ENCODE results near the gene METTL16. TPM values are rescaled to one million over a fixed set of nuclear protein-coding genes. Genes with fewer than 3 reads are reported as not detected.
"Not testable (repeated sequence)": the region's sequence is repeated elsewhere in the genome, so short reads cannot be mapped to it uniquely, and the experiment has no call there.

Gene METTL16
- total and polyA plus RNA-seq, 9 of the 15 experiments (the other 6 are each of a cell fraction or from before 2014, with no cell fraction given) = 12.1 to 30.5 (median 19.8) TPM

DNA sequence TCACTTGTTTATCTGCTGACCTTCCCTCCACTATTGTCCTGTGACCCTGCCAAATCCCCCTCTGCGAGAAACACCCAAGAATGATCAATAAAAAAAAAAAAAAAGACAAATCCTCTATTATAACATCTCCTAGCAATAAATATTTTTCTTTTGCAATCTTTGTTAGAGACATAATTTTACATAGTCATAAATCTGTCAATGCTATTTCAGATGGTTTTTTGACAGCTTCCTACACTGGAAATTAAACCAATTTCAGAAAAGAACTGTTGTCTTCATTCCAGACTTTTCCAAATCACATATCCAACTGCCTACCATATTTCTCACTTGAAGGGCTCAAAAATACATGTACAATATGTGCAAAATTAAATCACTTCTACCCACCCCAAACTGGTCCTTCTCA lies 3.7 kb downstream of the METTL16 start (continued):
- TF ChIP-seq TARDBP (IDR thresholded peaks at IDR 0.05) = no peak

DNA sequence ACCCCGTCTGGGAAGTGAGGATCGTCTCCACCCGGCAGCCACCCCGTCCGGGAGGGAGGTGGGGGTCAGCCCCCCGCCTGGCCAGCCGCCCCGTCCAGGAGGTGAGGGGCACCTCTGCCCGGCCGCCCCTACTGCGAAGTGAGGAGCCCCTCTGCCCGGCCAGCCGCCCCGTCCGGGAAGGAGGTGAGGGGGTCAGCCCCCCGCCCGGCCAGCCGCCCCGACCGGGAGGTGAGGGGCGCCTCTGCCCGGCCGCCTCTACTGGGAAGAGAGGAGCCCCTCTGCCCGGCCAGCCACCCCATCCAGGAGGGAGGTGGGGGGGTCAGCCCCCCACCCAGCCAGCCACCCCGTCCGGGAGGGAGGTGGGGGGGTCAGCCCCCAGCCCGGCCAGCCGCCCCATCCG lies 4.7 kb downstream of the METTL16 start:
- ATAC-seq; H3K27me3 ChIP-seq (ENCODE audit: control insufficient read depth in 2 of 2, insufficient read depth in 2 of 2, low read length in 2 of 2); H3K4me1 ChIP-seq (replicated peaks in 1 of 2; ENCODE audit: control insufficient read depth in 2 of 2, insufficient read depth in 2 of 2, low read length in 2 of 2); DNase-seq (ENCODE audit: extremely low read depth in 1 of 4, low spot score in 3 of 4); FAIRE-seq; H3K9me3 ChIP-seq (replicated peaks; ENCODE audit: control insufficient read depth, insufficient read depth, low read depth, low read length); H4K20me1 ChIP-seq (replicated peaks; ENCODE audit: control insufficient read depth, insufficient read depth, low read length); H3K4me2 ChIP-seq (ENCODE audit: insufficient read depth, low read length); H2AFZ ChIP-seq (ENCODE audit: low read depth, low read length); in situ Hi-C loops (cut with MboI); H3K4me3 ChIP-seq; H3K27ac ChIP-seq (ENCODE audit: extremely low read depth, low read depth, low read length); H3K9me1 ChIP-seq (ENCODE audit: control insufficient read depth, insufficient read depth, low read length); BruUV-seq (replicated peaks); CTCF ChIA-PET (ENCODE audit: low intra/inter-chr PET ratio); POLR2A ChIA-PET; H3K9ac ChIP-seq (ENCODE audit: insufficient read depth in 1 of 2, low read depth in 2 of 2, low read length in 2 of 2); intact Hi-C loops (cut with micrococcal nuclease): not testable (repeated sequence)
- Histone ChIP-seq H3K36me3 (ENCODE audit: control insufficient read depth, insufficient read depth, low read length) (peaks cover 28% of the 10 kb centered on the region; the same call in 2 of the 3 replicates), H3K79me2 (ENCODE audit: control insufficient read depth, insufficient read depth, low read length) (peaks cover 72% of the 10 kb centered on the region)
- no CpG with 5 or more reads among the region's 29 CpGs for WGBS (ENCODE audit: insufficient coverage, low coverage, missing lambda C conversion rate)

DNA sequence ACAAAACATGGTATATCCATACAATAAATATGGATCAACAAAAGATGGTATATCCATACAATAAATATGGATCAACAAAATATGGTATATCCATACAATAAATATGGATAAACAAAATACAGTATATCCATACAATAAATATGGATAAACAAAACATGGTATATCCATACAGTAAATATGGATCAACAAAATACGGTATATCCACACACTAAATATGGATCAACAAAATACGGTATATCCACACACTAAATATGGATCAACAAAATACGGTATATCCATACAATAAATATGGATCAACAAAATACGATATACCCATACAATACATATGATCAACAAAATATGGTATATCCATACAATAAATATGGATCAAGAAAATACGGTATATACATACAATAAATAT lies 8.1 kb downstream of the METTL16 start:
- DNase-seq (ENCODE audit: extremely low read depth in 1 of 4, low spot score in 3 of 4) = no peak
- ChIA-PET POLR2A (no interaction called here), CTCF (ENCODE audit: low intra/inter-chr PET ratio) (no interaction called here)
- TF ChIP-seq ZNF780A (CRISPR knock-in tag; IDR thresholded peaks at IDR 0.05) (no peak), ARNT (IDR thresholded peaks at IDR 0.05) (no peak), BRF1 (IDR thresholded peaks at IDR 0.05; ENCODE audit: borderline replicate concordance, extremely low read depth, insufficient read length) (no peak), MAFK (IDR thresholded peaks at IDR 0.05; ENCODE audit: low read length) (no peak), NFIC (IDR thresholded peaks at IDR 0.05) (no peak), NFYB (IDR thresholded peaks at IDR 0.05; ENCODE audit: extremely low read depth, insufficient read length) (no peak), HNRNPLL (IDR thresholded peaks at IDR 0.05; ENCODE audit: low read depth, low read length, poor library complexity, severe bottlenecking) (no peak), TRIM24 (IDR thresholded peaks at IDR 0.05) (no peak)
- no peak overlapping the region for H2AFZ ChIP-seq (ENCODE audit: low read depth, low read length)
- no peak for ATAC-seq
- no peak overlapping the region for H3K9ac ChIP-seq (ENCODE audit: insufficient read depth in 1 of 2, low read depth in 2 of 2, low read length in 2 of 2)
- no peaks in the 10 kb centered on the region for H3K9me1 ChIP-seq (ENCODE audit: control insufficient read depth, insufficient read depth, low read length)
- no peaks in the 10 kb centered on the region for H4K20me1 ChIP-seq (replicated peaks; ENCODE audit: control insufficient read depth, insufficient read depth, low read length)
- intact Hi-C loops (cut with micrococcal nuclease) = no loop called here
- H3K79me2 ChIP-seq (ENCODE audit: control insufficient read depth, insufficient read depth, low read length) = peaks cover 41% of the 10 kb centered on the region
- WGBS (ENCODE audit: insufficient coverage, low coverage, missing lambda C conversion rate) = 80% methylated on average over 5 of the region's 5 CpGs
- no peaks in the 10 kb centered on the region; a peak in 2 of 5 replicates for H3K4me1 ChIP-seq (replicated peaks in 1 of 2; ENCODE audit: control insufficient read depth in 2 of 2, insufficient read depth in 2 of 2, low read length in 2 of 2)
- no peak overlapping the region for H3K27ac ChIP-seq (ENCODE audit: extremely low read depth, low read depth, low read length)
- H3K27me3 ChIP-seq (ENCODE audit: control insufficient read depth in 2 of 2, insufficient read depth in 2 of 2, low read length in 2 of 2) = no peaks in the 10 kb centered on the region
- peaks cover 3% of the 10 kb centered on the region for H3K9me3 ChIP-seq (replicated peaks; ENCODE audit: control insufficient read depth, insufficient read depth, low read depth, low read length)
- H3K36me3 ChIP-seq (ENCODE audit: control insufficient read depth, insufficient read depth, low read length) = peaks cover 37% of the 10 kb centered on the region
- H3K4me3 ChIP-seq = no peak overlapping the region
- no peak for FAIRE-seq
- no peak overlapping the region for H3K4me2 ChIP-seq (ENCODE audit: insufficient read depth, low read length)
- in situ Hi-C loops (cut with MboI) = no loop called here
- no TSS peak for BruUV-seq (replicated peaks)

Measured in K562 (cell line).